ENCODE measurements around the gene POU2AF1.

POU2AF1 gene, protein sequence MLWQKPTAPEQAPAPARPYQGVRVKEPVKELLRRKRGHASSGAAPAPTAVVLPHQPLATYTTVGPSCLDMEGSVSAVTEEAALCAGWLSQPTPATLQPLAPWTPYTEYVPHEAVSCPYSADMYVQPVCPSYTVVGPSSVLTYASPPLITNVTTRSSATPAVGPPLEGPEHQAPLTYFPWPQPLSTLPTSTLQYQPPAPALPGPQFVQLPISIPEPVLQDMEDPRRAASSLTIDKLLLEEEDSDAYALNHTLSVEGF

DNA sequence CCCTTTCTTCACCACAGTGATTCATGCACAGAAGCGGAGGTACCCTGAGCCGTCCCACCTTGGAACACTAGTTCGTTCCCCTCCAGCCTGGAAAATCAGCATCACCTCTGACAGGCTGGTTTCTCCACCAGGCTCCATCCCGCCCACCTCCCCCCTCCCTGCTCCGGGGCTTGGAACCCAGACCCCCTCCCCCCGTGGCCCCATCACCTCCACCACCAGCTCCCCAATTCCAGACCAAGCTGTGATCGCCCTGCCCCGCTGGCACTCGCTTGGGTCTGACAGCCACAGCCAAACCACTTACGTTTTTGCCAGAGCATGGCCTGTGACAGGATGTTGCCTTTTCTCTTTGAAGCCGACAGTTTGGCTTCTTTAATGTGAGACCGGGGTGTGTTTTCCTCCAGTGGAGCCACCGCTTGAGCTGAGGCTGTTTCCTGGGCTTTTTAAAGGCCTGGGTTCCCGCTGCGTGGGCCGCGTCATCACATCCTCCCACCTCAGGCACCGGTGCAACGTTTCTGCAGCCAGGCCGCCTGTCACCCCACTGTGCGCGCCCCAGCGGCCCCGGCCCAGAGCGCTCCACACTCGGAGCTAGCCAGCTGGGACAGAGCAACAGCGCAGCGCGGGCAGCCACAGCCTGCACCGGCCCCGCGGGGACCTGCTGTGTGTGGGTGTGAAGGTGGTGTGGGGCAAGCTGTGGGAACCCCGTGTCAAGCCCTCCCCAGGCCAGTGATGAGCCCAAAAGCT lies at the start of gene POU2AF1:
Gene POU2AF1 (minus strand): TSS at position 415 of the 741 bp plus-strand sequence. CDS start 98 bp downstream, at position 317.
- no peak for DNase-seq

DNA sequence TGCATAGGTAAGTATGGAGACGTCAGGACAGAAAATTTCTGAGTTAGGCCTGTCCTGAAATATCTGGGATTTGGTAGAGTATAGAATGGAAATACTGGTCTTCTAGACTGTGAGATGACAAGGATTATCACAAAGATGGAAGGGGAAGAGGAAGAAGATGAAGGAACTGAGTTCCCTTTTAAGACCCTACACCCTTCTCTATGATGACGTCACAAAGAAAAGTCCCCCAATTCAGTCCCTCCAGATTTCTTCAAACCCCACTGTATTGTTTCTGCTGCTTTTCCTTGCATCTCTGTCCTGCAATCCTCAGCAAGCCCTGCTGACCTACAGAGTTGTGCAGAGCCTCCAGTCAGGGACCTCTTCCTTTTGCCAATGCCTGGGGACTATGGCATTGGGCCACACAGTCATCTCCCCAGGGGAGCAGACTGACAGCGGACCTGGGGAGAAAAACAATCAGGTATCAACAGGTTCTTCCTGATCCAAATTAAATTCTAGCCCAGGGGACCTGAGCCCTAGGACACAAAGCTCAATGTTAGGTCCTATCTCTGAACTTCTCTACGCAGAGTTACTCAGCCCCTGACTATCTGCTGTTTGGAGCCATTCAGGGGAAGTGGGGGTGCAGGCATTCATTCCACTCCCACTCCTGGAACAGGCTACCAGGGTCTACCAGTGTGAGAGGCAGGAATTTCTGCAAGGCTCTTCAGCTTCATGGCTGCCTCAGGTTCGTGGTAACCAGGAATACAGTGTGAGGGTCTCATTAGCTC lies 49.2 kb upstream of the POU2AF1 start:
- DNase-seq: no peak

More for the DNA sequence above, at the start of gene POU2AF1:
- in situ Hi-C loops (cut with HindIII; ENCODE audit: low pct_ligation_motif_present, low pct_unique_long_range_greater_than_20kb, low sequenced_read_pairs): no loop called here

DNA sequence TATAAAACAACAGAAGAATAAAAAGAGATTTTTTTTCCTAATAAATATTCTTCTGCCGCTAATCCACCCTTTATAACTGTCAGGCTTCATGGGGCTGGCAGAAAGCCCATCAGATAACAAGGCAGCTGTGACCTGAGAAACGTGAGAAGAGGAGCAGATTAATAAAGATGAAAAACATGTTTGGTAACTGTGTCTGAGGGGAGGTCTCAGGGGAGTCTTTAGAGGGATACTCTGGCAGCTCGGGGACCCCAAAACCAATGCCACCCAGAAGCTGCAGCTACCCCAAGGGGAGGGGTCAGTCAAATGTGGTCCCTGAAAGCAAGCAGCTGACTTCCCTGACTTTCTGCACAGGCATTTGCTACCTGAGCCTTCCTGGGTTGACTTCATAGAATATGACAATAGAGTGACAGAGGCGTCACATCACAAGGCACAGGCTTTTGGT lies 48.4 kb upstream of the POU2AF1 start:
- in situ Hi-C loops (cut with HindIII; ENCODE audit: low pct_ligation_motif_present, low pct_unique_long_range_greater_than_20kb, low sequenced_read_pairs): no loop called here

More for the DNA sequence above, 49.2 kb upstream of the POU2AF1 start:
- in situ Hi-C loops (cut with HindIII; ENCODE audit: low pct_ligation_motif_present, low pct_unique_long_range_greater_than_20kb, low sequenced_read_pairs): no loop called here

DNA sequence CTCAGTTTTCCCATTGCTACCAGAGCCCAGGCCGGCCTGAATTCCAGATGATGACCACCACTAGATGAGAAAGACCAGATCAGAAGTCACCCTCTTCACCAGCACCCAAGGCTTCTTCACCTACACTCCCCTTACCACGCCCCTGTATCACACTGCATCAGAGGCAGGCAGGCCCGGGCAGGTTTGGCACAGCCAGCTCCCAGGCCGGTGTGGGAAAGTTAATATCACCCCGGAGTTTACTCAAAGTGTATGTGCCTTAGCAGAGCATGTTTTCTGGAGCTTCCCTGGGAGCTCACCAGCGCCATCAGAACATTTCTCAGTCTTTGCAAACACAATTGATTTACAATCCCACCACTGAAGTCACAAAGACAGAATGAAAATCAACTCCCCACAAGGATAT lies 47.5 kb upstream of the POU2AF1 start:
- in situ Hi-C loops (cut with HindIII; ENCODE audit: low pct_ligation_motif_present, low pct_unique_long_range_greater_than_20kb, low sequenced_read_pairs): no loop called here
- DNase-seq: no peak

More for the DNA sequence above, 48.4 kb upstream of the POU2AF1 start:
- DNase-seq: no peak

DNA sequence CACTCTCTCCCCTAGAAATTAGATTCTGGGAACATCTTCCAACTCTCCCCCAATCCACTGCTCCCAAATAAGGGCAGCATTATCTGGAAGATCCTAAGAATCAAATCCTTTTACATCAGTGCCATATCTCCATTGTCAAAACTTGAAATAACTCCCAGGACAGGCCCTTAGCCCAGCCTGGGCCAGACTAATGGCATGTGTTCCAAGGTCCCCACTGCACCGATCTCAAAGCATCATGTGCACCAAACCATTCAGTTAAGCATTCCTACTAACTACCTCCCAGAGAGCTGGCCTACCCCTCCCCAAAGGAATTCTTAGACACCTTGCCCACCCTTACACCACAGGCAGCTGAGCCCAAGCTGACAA lies 44.2 kb upstream of the POU2AF1 start:
- no peak for DNase-seq
- in situ Hi-C loops (cut with HindIII; ENCODE audit: low pct_ligation_motif_present, low pct_unique_long_range_greater_than_20kb, low sequenced_read_pairs): no loop called here

DNA sequence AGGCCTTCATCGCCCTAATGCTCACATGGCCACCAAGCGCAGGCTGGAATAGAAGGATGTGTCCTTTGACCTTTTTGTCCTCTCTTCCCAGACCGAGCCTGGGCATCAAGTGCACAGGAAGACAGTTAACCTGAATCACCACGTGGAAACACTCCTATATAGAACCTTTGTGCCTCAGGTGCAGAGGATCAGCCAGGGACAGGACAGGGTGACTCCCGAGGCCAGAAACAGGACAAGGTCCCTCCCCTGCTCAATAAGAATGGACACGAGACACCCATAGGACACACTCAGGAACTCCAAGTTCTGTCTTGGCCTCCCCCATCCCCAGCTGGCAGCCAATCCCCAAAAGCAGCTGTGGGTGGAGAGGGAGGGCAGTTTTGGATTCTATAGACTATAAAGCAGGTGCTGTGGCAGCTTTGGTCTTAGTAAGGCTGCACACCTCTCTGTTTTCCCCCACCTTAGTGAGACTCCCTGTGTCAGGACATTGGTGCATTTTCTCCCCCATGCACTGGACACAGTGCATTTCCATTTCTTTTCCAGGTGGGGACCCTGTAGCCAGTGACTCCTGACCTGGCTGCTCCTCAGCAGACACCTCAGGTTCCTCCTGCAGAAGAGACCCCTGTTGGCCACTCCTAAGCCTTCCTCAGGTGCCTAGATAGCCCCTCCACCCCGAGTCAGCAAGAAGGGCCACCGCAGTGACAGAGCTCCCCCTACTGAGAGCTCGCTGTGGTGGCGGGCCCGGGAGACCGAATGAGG lies 43.6 kb upstream of the POU2AF1 start:
- DNase-seq: peak; percentile 47
- in situ Hi-C loops (cut with HindIII; ENCODE audit: low pct_ligation_motif_present, low pct_unique_long_range_greater_than_20kb, low sequenced_read_pairs): no loop called here

DNA sequence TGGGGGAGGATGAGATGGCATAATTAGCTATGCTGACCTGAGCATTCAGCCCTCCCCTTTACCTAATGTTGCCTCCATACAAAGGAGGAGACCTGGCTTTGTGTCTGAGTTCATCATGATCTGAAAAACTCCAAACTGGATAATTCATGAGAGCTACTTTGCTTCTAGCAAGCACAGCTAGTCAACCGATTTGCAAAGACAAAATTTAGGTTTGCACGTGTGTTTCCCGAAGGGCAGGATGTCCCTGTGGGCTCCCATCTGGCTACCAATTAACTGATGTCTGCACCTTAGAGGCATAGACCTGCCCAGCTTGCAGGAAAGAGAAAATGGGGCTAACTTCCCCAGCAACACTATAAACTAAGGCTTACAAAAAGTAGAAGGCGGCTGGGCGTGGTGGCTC lies 42.2 kb upstream of the POU2AF1 start:
- DNase-seq: no peak
- in situ Hi-C loops (cut with HindIII; ENCODE audit: low pct_ligation_motif_present, low pct_unique_long_range_greater_than_20kb, low sequenced_read_pairs): no loop called here

DNA sequence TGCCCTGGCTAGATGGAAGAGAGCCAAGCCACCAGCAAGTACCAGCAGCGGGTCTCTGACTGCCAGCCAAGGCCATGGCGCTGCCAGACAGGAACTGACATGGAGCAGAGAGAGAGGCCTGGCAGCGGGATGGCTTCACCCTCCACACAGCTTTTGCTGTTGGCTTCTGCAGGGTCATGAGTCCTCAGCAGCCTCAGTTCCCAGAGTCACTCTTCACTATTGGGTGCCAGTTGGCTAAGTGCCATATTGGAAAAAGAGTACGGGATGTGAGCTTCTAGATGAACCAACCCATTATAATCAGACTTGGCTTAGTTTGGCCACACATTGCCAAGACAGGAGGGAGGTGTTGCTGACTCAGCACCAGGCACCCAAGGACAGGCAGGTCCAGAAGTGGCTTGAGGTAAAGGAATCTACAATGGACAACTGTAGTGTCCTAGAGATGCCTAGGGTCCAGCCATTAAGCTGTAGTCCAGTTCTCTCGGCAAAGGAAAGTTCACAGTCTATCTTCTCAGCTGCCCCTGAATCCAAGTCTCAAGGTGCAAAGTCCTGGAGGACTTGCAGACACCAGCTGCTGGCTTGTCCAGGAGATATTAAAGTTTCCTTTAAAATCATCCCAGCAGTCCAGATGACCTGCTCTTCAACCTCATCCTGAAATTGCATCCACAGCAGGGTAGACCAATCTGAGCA lies 40.7 kb upstream of the POU2AF1 start:
- no peak for DNase-seq
- in situ Hi-C loops (cut with HindIII; ENCODE audit: low pct_ligation_motif_present, low pct_unique_long_range_greater_than_20kb, low sequenced_read_pairs): no loop called here

DNA sequence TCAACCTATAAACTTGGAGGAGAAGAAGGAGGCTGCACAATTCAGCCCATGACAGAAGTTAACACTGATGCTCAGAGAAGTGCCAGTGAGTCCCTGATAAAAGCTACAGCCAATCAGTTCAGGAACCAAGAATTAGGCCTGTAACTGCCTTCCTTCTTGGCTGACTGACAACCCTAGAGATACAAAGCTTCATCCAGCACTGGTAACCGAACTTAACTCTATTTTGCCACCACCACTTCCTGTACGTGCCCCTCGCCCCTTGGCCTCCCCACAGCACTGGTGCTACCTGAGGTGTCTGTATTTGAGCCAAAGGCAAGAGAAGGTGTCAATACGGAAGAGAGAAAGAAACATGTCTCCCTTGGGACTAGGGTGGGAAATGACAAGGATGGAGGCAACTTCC lies 40.1 kb upstream of the POU2AF1 start:
- in situ Hi-C loops (cut with HindIII; ENCODE audit: low pct_ligation_motif_present, low pct_unique_long_range_greater_than_20kb, low sequenced_read_pairs): no loop called here
- no peak for DNase-seq

DNA sequence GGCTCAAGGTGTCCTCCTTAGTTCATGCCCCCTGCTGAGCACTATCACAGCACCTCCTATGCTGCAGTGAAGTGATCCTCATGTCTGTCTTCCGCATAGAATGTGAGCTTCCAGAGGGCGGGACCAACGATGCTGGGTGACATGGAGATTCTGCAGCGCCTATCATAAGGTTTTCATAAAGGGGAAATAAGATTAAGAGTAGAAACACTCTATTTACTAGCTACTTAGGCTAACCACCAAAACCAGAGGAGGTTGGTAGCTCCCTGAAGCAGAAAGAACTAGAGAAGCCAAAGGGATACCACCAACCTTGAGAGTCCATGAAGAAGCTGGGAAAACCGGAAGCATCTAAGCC lies 39.3 kb upstream of the POU2AF1 start:
- in situ Hi-C loops (cut with HindIII; ENCODE audit: low pct_ligation_motif_present, low pct_unique_long_range_greater_than_20kb, low sequenced_read_pairs): no loop called here
- no peak for DNase-seq

DNA sequence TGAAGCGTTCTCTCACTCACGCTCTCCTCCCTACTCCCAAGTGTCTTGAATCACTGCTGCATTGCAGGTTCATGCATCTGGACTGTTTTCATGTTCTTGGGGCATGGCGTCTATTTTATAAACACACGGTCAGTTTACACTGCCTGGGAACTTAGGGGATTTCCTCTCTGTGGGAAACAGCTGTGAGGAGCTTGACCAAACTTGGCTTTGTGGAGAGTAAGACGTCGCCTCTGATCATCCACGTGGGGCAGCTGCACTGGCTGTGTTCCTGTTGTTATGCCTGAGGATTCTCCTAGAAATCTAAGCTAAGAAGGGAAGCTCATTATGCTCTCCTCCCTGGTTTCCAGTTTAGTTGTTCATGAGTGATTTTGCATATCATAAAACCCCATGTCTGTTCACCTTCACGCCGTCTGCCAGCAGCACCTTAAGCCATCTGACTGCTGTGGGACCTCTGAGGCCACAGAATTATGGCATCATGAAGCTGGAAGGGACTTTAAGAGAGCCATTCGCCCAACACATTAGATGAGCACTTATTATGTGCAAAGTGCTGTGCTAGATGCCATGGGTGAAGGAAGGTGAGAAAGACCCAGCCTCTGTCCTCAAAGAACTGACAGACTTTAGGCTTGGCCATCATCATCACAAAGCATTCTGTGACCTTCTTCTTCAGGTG lies 38.8 kb upstream of the POU2AF1 start:
- no peak for DNase-seq
- in situ Hi-C loops (cut with HindIII; ENCODE audit: low pct_ligation_motif_present, low pct_unique_long_range_greater_than_20kb, low sequenced_read_pairs): no loop called here

DNA sequence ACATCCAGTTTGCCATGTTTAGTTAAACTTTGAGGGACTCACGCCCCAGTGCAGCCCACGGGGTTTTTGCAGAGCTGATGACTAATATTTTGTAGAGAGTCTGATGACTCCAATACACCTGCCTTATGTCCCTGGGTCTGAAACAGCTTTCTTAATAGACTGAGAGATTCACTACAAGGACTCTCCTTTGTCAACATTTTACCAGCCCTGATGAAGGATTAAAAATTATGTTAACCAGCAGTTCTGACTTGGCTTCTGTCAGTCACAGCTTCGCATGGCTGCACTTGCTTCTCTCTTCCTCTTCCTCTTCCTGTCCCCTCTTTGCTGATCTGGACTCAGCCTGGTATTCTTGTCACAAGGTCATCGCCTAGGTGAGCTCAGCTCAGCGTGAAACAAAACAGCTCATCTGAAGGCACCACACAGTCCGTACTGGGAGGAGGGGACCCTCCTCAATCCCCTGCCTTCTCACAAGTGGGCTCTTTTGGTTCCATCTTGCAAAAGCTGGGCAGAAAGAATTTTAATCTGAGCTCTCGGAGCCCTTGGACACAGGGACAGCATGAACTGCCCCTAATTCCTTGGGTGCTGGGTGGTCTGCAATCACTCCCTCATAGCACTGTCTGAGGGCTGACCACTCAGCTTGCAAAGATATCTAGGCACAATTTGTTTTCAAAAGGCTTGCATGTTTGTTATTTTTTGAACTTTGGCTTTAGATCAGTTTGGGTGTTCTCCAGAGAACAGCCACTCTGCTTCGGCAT lies 38.1 kb upstream of the POU2AF1 start:
- peak; percentile 10 for DNase-seq
- in situ Hi-C loops (cut with HindIII; ENCODE audit: low pct_ligation_motif_present, low pct_unique_long_range_greater_than_20kb, low sequenced_read_pairs): no loop called here

DNA sequence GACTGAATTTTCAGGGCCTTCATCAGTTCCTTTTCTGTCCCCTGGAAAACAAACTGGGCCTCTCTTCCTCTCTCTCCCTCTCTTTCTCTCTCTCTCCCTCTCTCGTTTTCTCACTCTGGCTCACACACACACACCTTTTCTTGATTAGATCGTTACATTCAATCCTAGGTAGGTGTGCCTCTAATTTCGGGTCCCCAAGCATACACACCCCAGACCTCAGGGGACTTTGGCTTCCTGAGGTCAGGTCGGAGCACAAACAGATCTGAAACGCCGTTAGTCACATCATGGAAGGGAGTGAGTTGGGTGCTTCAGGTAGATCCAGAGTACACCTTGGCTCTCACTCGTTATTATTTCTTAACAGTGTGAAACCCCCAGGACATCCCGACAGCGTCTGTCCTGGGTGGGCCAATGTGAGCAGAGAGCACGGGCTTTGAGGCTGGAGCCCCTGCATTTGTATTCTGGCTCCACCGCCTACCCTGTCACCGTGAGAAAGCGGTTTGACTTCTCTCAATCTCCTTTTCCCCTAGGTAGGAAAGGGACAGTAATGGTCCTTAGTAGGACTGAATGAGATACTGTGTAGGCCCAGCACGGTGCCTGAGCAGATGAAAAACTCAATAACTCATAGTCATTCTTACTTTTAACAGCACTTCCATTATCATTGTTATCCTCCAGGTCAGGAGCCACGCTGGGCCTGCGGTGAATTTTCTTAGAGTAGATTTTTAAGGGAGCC lies 37.3 kb upstream of the POU2AF1 start:
- no peak for DNase-seq
- in situ Hi-C loops (cut with HindIII; ENCODE audit: low pct_ligation_motif_present, low pct_unique_long_range_greater_than_20kb, low sequenced_read_pairs): no loop called here

DNA sequence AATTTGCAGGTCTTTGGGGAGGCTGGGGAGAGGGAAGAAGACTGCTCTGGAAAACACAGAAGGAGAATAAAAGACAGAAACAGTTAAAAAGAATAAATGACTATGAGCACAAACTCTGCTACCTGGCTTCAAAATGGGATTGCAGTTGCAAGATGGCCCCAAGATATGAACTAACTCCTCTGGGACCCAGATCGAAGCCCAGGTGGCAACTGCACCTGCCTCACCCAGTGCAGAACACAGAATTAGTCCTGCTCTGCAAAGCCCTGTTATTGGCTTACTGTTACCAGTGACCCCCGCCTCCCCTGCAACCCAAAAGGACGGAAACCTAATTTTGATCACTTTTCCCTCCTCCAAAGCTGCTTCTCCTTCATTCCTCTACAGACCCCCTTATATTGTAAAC lies 35.9 kb upstream of the POU2AF1 start:
- DNase-seq: no peak
- in situ Hi-C loops (cut with HindIII; ENCODE audit: low pct_ligation_motif_present, low pct_unique_long_range_greater_than_20kb, low sequenced_read_pairs): no loop called here

DNA sequence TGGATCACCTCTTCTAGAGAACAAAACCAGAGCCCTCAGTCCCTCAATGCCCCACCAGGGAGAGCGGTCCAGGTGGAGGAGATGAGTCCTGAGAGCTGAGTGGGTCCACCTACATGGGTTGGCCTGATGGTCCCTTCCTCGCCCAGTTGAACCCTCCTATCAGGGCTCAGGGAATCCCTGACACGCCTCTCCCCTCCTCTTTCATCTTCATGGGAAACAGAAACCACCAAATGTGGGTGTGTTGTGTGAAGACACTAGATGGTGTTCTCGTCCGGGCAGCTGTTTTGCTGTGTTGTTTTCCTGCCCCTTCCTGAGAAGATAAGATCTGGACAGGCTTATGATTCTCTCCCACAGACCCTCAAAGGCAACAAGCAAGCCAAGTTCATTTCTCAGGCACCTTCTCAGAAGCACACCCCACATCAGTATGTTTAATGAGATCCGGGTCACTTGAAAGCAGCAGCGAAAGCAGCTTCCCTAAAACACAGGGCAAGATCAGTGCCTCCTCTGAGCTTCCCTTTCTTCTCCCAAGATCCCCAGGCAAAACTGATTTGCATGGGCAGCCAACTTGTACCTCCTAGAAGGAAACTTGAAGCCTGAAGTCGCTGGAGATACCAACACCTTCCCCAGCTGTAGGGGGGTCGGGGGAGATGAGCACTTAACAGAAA lies 35.3 kb upstream of the POU2AF1 start:
- no peak for DNase-seq
- in situ Hi-C loops (cut with HindIII; ENCODE audit: low pct_ligation_motif_present, low pct_unique_long_range_greater_than_20kb, low sequenced_read_pairs): no loop called here

DNA sequence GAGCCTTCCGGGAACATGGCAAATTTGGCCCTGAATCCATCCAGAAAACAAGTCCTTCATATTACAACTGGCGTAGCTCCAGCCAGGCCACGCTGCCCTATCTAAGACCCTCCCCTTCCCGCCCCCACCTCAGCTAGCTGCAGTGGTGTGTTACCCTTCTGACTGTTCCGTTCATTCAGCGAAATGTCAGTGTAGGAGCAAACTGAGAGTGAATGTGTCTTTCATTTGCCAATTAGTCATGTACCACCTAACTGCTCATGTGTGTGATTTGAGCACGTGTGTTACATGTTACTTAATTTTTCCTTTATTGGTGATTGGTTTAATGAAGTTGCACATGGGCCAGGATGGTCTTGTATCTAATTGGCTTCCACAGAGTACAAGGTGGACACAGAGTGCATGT lies 34.8 kb upstream of the POU2AF1 start:
- DNase-seq: no peak
- in situ Hi-C loops (cut with HindIII; ENCODE audit: low pct_ligation_motif_present, low pct_unique_long_range_greater_than_20kb, low sequenced_read_pairs): no loop called here

All from ACHN (cell line).